ENCODE data around the gene RNF214. TPM values are rescaled to one million over a fixed set of nuclear protein-coding genes. Genes with fewer than 3 reads are reported as not detected.

Gene RNF214
- total RNA-seq, 1 experiment from 2014 or later, result 12.6 TPM

- no peak for DNase-seq (ENCODE audit: low read depth)
Measured at GRCh38 chr11:117214404-117215110, 17.9 kb upstream of the RNF214 start.

GRCh38 chr11:117217141-117218084 lies 15.1 kb upstream of the RNF214 start:
- DNase-seq (ENCODE audit: low read depth), result peak; percentile 53

- peak; percentile 51 for DNase-seq (ENCODE audit: low read depth)
Measured at GRCh38 chr11:117218133-117218915, 14.1 kb upstream of the RNF214 start.

- DNase-seq (ENCODE audit: low read depth), result no peak
Measured at GRCh38 chr11:117219001-117219400, 13.5 kb upstream of the RNF214 start.

GRCh38 chr11:117219455-117219854 lies 13.0 kb upstream of the RNF214 start:
- DNase-seq (ENCODE audit: low read depth), result no peak

- DNase-seq (ENCODE audit: low read depth), result no peak
Measured at GRCh38 chr11:117219995-117220394, 12.5 kb upstream of the RNF214 start.

- DNase-seq (ENCODE audit: low read depth), result peak; percentile 33
Measured at GRCh38 chr11:117220568-117220967, 11.9 kb upstream of the RNF214 start.

GRCh38 chr11:117220999-117221774 lies 11.3 kb upstream of the RNF214 start:
- peak; percentile 88 for DNase-seq (ENCODE audit: low read depth)

GRCh38 chr11:117221775-117222517 lies 10.5 kb upstream of the RNF214 start:
- peak; percentile 92 for DNase-seq (ENCODE audit: low read depth)

GRCh38 chr11:117222991-117223740 lies 9.3 kb upstream of the RNF214 start:
- DNase-seq (ENCODE audit: low read depth), result no peak

GRCh38 chr11:117223741-117224689 lies 8.5 kb upstream of the RNF214 start:
- no peak for DNase-seq (ENCODE audit: low read depth)

GRCh38 chr11:117225553-117226170 lies 6.8 kb upstream of the RNF214 start:
- DNase-seq (ENCODE audit: low read depth), result no peak

GRCh38 chr11:117226388-117227385 lies 5.8 kb upstream of the RNF214 start:
- DNase-seq (ENCODE audit: low read depth), result peak; percentile 73

GRCh38 chr11:117228091-117228490 lies 4.4 kb upstream of the RNF214 start:
- no peak for DNase-seq (ENCODE audit: low read depth)

GRCh38 chr11:117229411-117229810 lies 3.1 kb upstream of the RNF214 start:
- DNase-seq (ENCODE audit: low read depth), result no peak

GRCh38 chr11:117229931-117230285 lies 2.6 kb upstream of the RNF214 start:
- no peak for DNase-seq (ENCODE audit: low read depth)
